GM23338 (cell line): ENCODE data around the gene ADAM8. TPM values are rescaled to one million over a fixed set of nuclear protein-coding genes. Genes with fewer than 3 reads are reported as not detected.
"Not testable (repeated sequence)": the region's sequence is repeated elsewhere in the genome, so short reads cannot be mapped to it uniquely, and the experiment has no call there.

Experiments used
- ATAC-seq: fragments of 200-7000 bp; cut with Tn5 transposase; 3 replicates; pipeline ENCODE4 v1.9.1; 2020
- DNase-seq: peaks from one replicate; pipeline ENCODE4 v3.0.0-alpha.2; 2015; ENCODE audit warnings: low spot score
- H2AFZ ChIP-seq: fragments of 200-600 bp; sonication (generic); 2 replicates; pipeline ENCODE4 v1.8.0; 2016; ENCODE audit warnings: antibody characterized with exemption, mild to moderate bottlenecking, moderate library complexity
- H3F3A ChIP-seq: fragments of 200-600 bp; sonication (generic); replicated peaks from 2 replicates; pipeline ENCODE4 v1.8.0; 2017; ENCODE audit warnings: antibody characterized with exemption, mixed run types, low read depth
- H3K27ac ChIP-seq: fragments of 200-600 bp; sonication (generic); 2 replicates; pipeline ENCODE4 v1.6.1; 2016; ENCODE audit warnings: low read depth
- H3K27me3 ChIP-seq: fragments of 200-600 bp; sonication (generic); 2 replicates; pipeline ENCODE4 v1.8.0; 2016; ENCODE audit warnings: mild to moderate bottlenecking, mixed run types, moderate library complexity; ENCODE audit not compliant: insufficient read depth
- H3K36me3 ChIP-seq: fragments of 200-600 bp; sonication (generic); 2 replicates; pipeline ENCODE4 v1.8.0; 2016; ENCODE audit warnings: mild to moderate bottlenecking; ENCODE audit not compliant: insufficient read depth
- H3K4me1 ChIP-seq: fragments of 200-600 bp; sonication (generic); 2 replicates; pipeline ENCODE4 v1.8.0; 2016; ENCODE audit warnings: mild to moderate bottlenecking, moderate library complexity; ENCODE audit not compliant: insufficient read depth
- H3K4me2 ChIP-seq: fragments of 200-600 bp; sonication (generic); 2 replicates; pipeline ENCODE4 v1.7.1; 2017; ENCODE audit warnings: mixed run types
- H3K4me3 ChIP-seq: fragments of 200-600 bp; sonication (generic); 2 replicates; pipeline ENCODE4 v1.6.1; 2016; ENCODE audit warnings: mixed run types
- H3K79me2 ChIP-seq: fragments of 200-600 bp; sonication (generic); replicated peaks from 2 replicates; pipeline ENCODE4 v1.8.0; 2017; ENCODE audit warnings: mild to moderate bottlenecking; ENCODE audit not compliant: insufficient read depth
- H3K9me2 ChIP-seq: fragments of 200-600 bp; sonication (generic); 2 replicates; pipeline ENCODE4 v1.8.0; 2017; ENCODE audit not compliant: insufficient read depth
- H4K20me1 ChIP-seq: fragments of 200-600 bp; sonication (generic); replicated peaks from 2 replicates; pipeline ENCODE4 v1.8.0; 2017; ENCODE audit warnings: mild to moderate bottlenecking; ENCODE audit not compliant: insufficient read depth
- H3K27ac Mint-ChIP-seq: 2 replicates; pipeline ENCODE4 v1.8.0; 2020; ENCODE audit warnings: inconsistent platforms, mild to moderate bottlenecking, moderate library complexity, mixed read lengths
- H3K27me3 Mint-ChIP-seq: 3 replicates; pipeline ENCODE4 v1.8.0; 2022; ENCODE audit warnings: low read depth, mild to moderate bottlenecking, moderate library complexity, mixed read lengths, inconsistent platforms; ENCODE audit not compliant: insufficient read depth, poor library complexity
- H3K36me3 Mint-ChIP-seq: 3 replicates; pipeline ENCODE4 v1.8.0; 2021; ENCODE audit warnings: low read depth, mild to moderate bottlenecking, inconsistent platforms, moderate library complexity, mixed read lengths
- H3K4me1 Mint-ChIP-seq: 3 replicates; pipeline ENCODE4 v1.8.0; 2020; ENCODE audit warnings: mild to moderate bottlenecking, inconsistent platforms, mixed read lengths
- H3K4me3 Mint-ChIP-seq: 3 replicates; pipeline ENCODE4 v1.8.0; 2021; ENCODE audit warnings: moderate library complexity, mild to moderate bottlenecking, inconsistent platforms, mixed read lengths
- H3K9me3 Mint-ChIP-seq: 3 replicates; pipeline ENCODE4 v1.8.0; 2020; ENCODE audit warnings: moderate library complexity, mild to moderate bottlenecking, inconsistent platforms, mixed read lengths
- ZNF331 ChIP-seq: fragments of 250-450 bp; sonication (Bioruptor Pico); IDR thresholded peaks from 2 replicates; pipeline ENCODE4 v1.5.0; 2020; ENCODE audit warnings: low read depth, mild to moderate bottlenecking, moderate library complexity
- polyA plus RNA-seq: library from polyadenylated mRNA; unstranded; fragments of >200 nt; fragmentation: Nextera tagmentation; extraction: Ambion mirVana; gene quantifications from 2 replicates; pipeline ENCODE4 v1.2.1, GENCODE V29; 2016
- total RNA-seq: library from RNA; depleted of rRNA; stranded (reverse); fragments of >200 nt; shearing (Covaris generic); gene quantifications from 2 replicates; pipeline ENCODE4 v1.2.3, GENCODE V29; 2014
- TF ChIP-seq, protein P1 (sequence below): fragments of 250-450 bp; sonication (Bioruptor Pico); IDR thresholded peaks from 2 replicates; pipeline ENCODE4 v1.5.0; 2020; ENCODE audit warnings: mild to moderate bottlenecking, moderate library complexity
- TF ChIP-seq, protein P2 (sequence below), 2 experiments: fragments of 200-600 bp in 1 of 2; sonication (generic) in 1 of 2; conservative IDR thresholded peaks; 2 replicates each; pipeline versions ENCODE4 v1.5.1 to v1.6.1; 2016 to 2017; ENCODE audit warnings: antibody characterized with exemption in 2 of 2, low read depth in 2 of 2, mild to moderate bottlenecking in 2 of 2, moderate library complexity in 1 of 2

ADAM8 gene
- total and polyA plus RNA-seq, 2 experiments from 2014 or later, result 1.9 to 5.5 TPM

DNA sequence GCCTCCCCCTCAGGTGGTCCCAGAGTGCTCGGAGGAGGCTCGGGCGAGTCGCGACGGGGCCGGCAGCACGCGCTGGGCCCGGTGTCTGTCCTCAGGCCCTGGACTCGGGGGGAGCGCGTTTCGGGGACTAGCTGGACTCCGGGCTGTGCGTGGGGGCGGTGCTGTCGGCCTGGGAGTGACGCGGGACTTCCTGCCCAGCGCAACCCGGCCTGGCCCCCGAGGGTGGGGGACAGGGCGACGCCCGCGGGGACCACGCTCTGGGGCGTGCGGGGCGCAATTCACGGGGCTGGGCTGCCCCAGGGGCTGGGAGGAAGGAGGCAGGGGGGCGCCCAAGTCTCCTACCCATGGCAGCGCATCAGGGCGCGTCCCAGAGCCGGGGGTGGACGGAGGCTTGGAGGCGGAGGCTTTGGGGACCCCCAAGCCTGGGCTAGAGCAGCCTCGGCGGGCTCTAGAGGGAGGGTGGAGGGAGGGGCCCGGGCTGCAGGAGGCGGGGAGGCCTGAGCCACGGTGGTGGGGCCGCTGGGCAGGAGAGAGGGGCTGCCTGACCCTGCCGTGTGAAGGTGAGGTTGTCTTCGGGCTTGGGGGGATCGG, 41.3 kb downstream of the ADAM8 start (continued):
- TF ChIP-seq, protein P1, sequence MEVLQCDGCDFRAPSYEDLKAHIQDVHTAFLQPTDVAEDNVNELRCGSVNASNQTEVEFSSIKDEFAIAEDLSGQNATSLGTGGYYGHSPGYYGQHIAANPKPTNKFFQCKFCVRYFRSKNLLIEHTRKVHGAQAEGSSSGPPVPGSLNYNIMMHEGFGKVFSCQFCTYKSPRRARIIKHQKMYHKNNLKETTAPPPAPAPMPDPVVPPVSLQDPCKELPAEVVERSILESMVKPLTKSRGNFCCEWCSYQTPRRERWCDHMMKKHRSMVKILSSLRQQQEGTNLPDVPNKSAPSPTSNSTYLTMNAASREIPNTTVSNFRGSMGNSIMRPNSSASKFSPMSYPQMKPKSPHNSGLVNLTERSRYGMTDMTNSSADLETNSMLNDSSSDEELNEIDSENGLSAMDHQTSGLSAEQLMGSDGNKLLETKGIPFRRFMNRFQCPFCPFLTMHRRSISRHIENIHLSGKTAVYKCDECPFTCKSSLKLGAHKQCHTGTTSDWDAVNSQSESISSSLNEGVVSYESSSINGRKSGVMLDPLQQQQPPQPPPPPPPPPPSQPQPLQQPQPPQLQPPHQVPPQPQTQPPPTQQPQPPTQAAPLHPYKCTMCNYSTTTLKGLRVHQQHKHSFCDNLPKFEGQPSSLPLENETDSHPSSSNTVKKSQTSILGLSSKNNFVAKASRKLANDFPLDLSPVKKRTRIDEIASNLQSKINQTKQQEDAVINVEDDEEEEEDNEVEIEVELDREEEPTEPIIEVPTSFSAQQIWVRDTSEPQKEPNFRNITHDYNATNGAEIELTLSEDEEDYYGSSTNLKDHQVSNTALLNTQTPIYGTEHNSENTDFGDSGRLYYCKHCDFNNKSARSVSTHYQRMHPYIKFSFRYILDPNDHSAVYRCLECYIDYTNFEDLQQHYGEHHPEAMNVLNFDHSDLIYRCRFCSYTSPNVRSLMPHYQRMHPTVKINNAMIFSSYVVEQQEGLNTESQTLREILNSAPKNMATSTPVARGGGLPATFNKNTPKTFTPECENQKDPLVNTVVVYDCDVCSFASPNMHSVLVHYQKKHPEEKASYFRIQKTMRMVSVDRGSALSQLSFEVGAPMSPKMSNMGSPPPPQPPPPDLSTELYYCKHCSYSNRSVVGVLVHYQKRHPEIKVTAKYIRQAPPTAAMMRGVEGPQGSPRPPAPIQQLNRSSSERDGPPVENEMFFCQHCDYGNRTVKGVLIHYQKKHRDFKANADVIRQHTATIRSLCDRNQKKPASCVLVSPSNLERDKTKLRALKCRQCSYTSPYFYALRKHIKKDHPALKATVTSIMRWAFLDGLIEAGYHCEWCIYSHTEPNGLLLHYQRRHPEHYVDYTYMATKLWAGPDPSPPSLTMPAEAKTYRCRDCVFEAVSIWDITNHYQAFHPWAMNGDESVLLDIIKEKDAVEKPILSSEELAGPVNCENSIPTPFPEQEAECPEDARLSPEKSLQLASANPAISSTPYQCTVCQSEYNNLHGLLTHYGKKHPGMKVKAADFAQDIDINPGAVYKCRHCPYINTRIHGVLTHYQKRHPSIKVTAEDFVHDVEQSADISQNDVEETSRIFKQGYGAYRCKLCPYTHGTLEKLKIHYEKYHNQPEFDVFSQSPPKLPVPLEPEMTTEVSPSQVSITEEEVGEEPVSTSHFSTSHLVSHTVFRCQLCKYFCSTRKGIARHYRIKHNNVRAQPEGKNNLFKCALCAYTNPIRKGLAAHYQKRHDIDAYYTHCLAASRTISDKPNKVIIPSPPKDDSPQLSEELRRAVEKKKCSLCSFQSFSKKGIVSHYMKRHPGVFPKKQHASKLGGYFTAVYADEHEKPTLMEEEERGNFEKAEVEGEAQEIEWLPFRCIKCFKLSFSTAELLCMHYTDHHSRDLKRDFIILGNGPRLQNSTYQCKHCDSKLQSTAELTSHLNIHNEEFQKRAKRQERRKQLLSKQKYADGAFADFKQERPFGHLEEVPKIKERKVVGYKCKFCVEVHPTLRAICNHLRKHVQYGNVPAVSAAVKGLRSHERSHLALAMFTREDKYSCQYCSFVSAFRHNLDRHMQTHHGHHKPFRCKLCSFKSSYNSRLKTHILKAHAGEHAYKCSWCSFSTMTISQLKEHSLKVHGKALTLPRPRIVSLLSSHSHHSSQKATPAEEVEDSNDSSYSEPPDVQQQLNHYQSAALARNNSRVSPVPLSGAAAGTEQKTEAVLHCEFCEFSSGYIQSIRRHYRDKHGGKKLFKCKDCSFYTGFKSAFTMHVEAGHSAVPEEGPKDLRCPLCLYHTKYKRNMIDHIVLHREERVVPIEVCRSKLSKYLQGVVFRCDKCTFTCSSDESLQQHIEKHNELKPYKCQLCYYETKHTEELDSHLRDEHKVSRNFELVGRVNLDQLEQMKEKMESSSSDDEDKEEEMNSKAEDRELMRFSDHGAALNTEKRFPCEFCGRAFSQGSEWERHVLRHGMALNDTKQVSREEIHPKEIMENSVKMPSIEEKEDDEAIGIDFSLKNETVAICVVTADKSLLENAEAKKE, result no peak
- TF ChIP-seq ZNF331, result no peak
- TF ChIP-seq, protein P2, sequence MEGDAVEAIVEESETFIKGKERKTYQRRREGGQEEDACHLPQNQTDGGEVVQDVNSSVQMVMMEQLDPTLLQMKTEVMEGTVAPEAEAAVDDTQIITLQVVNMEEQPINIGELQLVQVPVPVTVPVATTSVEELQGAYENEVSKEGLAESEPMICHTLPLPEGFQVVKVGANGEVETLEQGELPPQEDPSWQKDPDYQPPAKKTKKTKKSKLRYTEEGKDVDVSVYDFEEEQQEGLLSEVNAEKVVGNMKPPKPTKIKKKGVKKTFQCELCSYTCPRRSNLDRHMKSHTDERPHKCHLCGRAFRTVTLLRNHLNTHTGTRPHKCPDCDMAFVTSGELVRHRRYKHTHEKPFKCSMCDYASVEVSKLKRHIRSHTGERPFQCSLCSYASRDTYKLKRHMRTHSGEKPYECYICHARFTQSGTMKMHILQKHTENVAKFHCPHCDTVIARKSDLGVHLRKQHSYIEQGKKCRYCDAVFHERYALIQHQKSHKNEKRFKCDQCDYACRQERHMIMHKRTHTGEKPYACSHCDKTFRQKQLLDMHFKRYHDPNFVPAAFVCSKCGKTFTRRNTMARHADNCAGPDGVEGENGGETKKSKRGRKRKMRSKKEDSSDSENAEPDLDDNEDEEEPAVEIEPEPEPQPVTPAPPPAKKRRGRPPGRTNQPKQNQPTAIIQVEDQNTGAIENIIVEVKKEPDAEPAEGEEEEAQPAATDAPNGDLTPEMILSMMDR (conservative IDR thresholded peaks at IDR 0.05; ENCODE audit: low read depth in 2 of 2), result no peak

DNA sequence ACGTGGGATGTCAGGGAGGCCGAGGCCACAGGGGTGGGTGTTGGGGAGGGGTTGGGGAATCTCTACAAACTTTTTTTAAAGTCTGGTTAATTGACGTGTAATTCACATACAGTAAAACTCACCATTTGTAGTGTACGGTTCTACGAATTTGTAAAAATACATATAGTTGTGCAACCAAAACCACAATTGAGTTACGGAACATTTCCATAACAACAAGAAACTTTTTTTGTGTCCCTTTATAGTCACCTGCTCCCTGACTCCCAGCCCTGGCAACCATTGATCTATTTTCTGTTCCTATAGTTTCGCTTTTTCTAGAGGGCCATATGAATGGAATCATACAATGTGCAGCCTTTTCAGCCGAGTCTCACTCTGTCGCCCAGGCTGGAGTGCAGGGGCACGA, 41.9 kb downstream of the ADAM8 start:
- H2AFZ ChIP-seq, H3K9me2 ChIP-seq, H4K20me1 ChIP-seq, H3K27ac ChIP-seq, H3K27ac Mint-ChIP-seq, H3K9me3 Mint-ChIP-seq, H3K79me2 ChIP-seq, H3K36me3 ChIP-seq, H3F3A ChIP-seq, H3K36me3 Mint-ChIP-seq, ATAC-seq, DNase-seq: not testable (repeated sequence)
- Histone ChIP-seq H3K27me3 (peaks cover 68% of the 10 kb centered on the region), H3K4me2 (peak overlapping the region; percentile 85), H3K4me3 (peak overlapping the region; percentile 66; the same call in 1 of the 2 replicates), H3K4me1 (peaks cover 17% of the 10 kb centered on the region)
- Mint-ChIP-seq H3K4me3 (peak overlapping the region; percentile 50), H3K27me3 (peaks cover 69% of the 10 kb centered on the region), H3K4me1 (peaks cover 20% of the 10 kb centered on the region)
